Adrenal gland (tissue), 12 donors: Measurements from ENCODE around the gene RAI2. TPM values are rescaled to one million over a fixed set of nuclear protein-coding genes. Genes with fewer than 3 reads are reported as not detected.

ENCODE experiments used
- DNase-seq, 7 donors: peaks; one replicate each; pipeline ENCODE4 v3.0.0-alpha.2; 2019 to 2020
- H3K27ac ChIP-seq, 5 donors: fragments of 200-600 bp; sonication (generic) in 4 of 5; 1 replicate in 3 of 5; 2 replicates in 2 of 5; pipeline versions ENCODE4 v1.5.1 to v1.8.0; 2016 to 2020; ENCODE audit warnings: mild to moderate bottlenecking in 1 of 5
- H3K27me3 ChIP-seq: fragments of 200-600 bp; 2 replicates; pipeline ENCODE4 v1.8.0; 2021
- H3K36me3 ChIP-seq, 2 donors: fragments of 200-600 bp; replicated peaks in 1 of 2; 1 replicate in 1 of 2; 2 replicates in 1 of 2; pipeline versions ENCODE4 v1.5.1 to v1.8.0; 2018 to 2022
- H3K4me1 ChIP-seq, 2 donors: fragments of 200-600 bp; replicated peaks in 1 of 2; 1 replicate in 1 of 2; 2 replicates in 1 of 2; pipeline versions ENCODE4 v1.5.1 to v1.8.0; 2018 to 2021
- H3K4me3 ChIP-seq, 4 donors: fragments of 200-600 bp; sonication (generic) in 3 of 4; one replicate each; pipeline ENCODE4 v1.5.1; 2016 to 2018
- H3K9me3 ChIP-seq, 3 donors: fragments of 200-600 bp; sonication (generic) in 1 of 3; replicated peaks in 1 of 3; 1 replicate in 2 of 3; 2 replicates in 1 of 3; pipeline versions ENCODE4 v1.5.1 to v1.8.0; 2016 to 2021
- CTCF ChIP-seq, 6 experiments: fragments of 450-650 bp in 4 of 6; fragments of 200-600 bp in 2 of 6; sonication (generic) in 1 of 6; IDR thresholded peaks; 1 replicate in 5 of 6; 2 replicates in 1 of 6; pipeline versions ENCODE4 v1.5.1 to v1.8.0; 2016 to 2021; ENCODE audit warnings: antibody characterized with exemption in 6 of 6, mild to moderate bottlenecking in 2 of 6, moderate library complexity in 1 of 6
- POLR2A ChIP-seq, 2 donors: fragments of 450-650 bp; IDR thresholded peaks; one replicate each; pipeline ENCODE4 v1.6.1; 2017; ENCODE audit warnings: antibody characterized with exemption in 2 of 2, mild to moderate bottlenecking in 2 of 2, moderate library complexity in 1 of 2
- whole genome bisulfite sequencing, 4 donors: extraction: QIAGEN DNeasy Blood & Tissue Kit in 2 of 4; methylation state at CpG; one replicate each; pipeline versions ENCODE4 v1.1.5 to v1.1.7; 2013 to 2017; 5-methylcytosine and 5-hydroxymethylcytosine counted together
- intact Hi-C, 2 donors: fragments of 100-400 bp; cut with DNase I; formaldehyde crosslinking; loops; one replicate each; pipeline versions ENCODE4 v1.14.1 to v1.15.0; 2022 to 2023
- polyA plus RNA-seq, 3 donors: library from polyadenylated mRNA; stranded (reverse); fragments of 200-250 nt in 2 of 3; fragments of 350-450 nt in 1 of 3; fragmentation: Illumina TruSeq in 1 of 3; extraction: RNeasy Lipid Tissue Mini Kit (QIAGEN cat#74804) in 1 of 3; gene quantifications; one replicate each; pipeline ENCODE4 v1.2.3, GENCODE V29; 2013 to 2014
- total RNA-seq, 9 donors: library from RNA; depleted of rRNA in 4 of 9; stranded (reverse); fragments of >200 nt in 4 of 9; fragments of 120-200 nt in 1 of 9; fragmentation: NEBNext Ultra II Directional in 1 of 9; extraction: Animal tissue kit (Norgen Biotek cat#: 25700) in 1 of 9; gene quantifications; one replicate each; pipeline versions ENCODE4 v1.1.0 to v1.2.4, GENCODE V29; 2013 to 2023
- donor health status: healthy with polysubstance abuse.
- donor health status: Bipolar disorder and iron deficiency.
- donor health status: DM: yes; HTN: yes; CAD: no.
- donor health status: DM: no; HTN: no; CAD: no.
- donor health status: DM: no; HTN: no; CAD: no.
- donor health status: DM: yes; HTN: yes; CAD: no.

The RAI2 gene
- total and polyA plus RNA-seq, 12 donors, result 0.39 to 26.9 (median 15.0) TPM

GRCh38 chrX:17750436-17750835 lies 110.7 kb downstream of the RAI2 start:
- TF ChIP-seq CTCF (IDR thresholded peaks at IDR 0.05) (no peak), POLR2A (IDR thresholded peaks at IDR 0.05) (no peak)
- Histone ChIP-seq H3K27ac (no peak overlapping the region), H3K4me3 (no peak overlapping the region), H3K36me3 (peaks cover 0 to 9% of the 10 kb centered on the region in 2 donors), H3K4me1 (no peaks in the 10 kb centered on the region), H3K9me3 (no peaks in the 10 kb centered on the region), H3K27me3 (no peaks in the 10 kb centered on the region)
- no peak for DNase-seq
- WGBS, 4 donors, result 61 to 86% (median 78%) methylated on average over 3 of the region's 3 CpGs
- intact Hi-C loops, result no loop called here

Other genes with a start within 250 kb of the RAI2 start
- 10 to 100 TPM in 7 of 9 donors, 1 to 10 TPM in 2; 5.4 to 32.2 (median 14.6) TPM for gene SCML1, start 123.8 kb downstream of the RAI2 start, total RNA-seq
- gene SCML1, start 123.8 kb downstream of the RAI2 start, polyA plus RNA-seq, result 10 to 100 TPM; 21.6 to 41.2 (median 32.5) TPM